ENCODE data around the gene NFE2L2. TPM values are rescaled to one million over a fixed set of nuclear protein-coding genes. Genes with fewer than 3 reads are reported as not detected.

Gene NFE2L2
- polyA plus RNA-seq, 3 donors from 2014 or later = 36.9 to 50.2 (median 41.2) TPM

DNA sequence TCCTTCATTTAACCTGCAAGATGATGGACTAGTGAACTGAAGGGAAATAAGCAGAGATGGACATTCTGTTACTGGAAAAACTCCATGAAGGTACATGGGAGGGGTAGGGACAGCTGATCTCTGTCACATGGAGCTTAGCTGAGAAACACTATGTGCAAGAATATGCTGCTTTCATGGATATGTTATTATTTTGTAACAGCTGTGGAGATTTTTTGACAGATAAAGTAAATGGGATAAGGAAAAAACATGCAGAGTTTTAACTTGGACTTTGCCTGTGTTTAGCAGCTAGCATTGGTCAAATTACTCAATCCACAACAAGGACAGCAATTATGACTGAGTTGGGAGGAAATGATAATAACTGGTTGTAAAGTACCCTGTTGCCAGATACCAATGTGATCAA is 80.7 kb downstream of the NFE2L2 start:
- Mint-ChIP-seq H3K27me3 (ENCODE audit: low read depth in 3 of 3) (peaks cover 0 to 1% (median 0%) of the 10 kb centered on the region in 3 donors), H3K9me3 (no peaks in the 10 kb centered on the region), H3K36me3 (no peaks in the 10 kb centered on the region), H3K27ac (no peak overlapping the region), H3K4me3 (no peak overlapping the region), H3K4me1 (no peaks in the 10 kb centered on the region)
- no peak for DNase-seq

Other genes with a start within 250 kb of the NFE2L2 start
- gene HNRNPA3, start 51.9 kb downstream of the NFE2L2 start, polyA plus RNA-seq = 10 to 100 TPM; 47.7 to 85.5 (median 49.7) TPM
- gene AGPS, start 128.0 kb upstream of the NFE2L2 start, polyA plus RNA-seq = 10 to 100 TPM; 16.1 to 27.2 (median 18.0) TPM